ENCODE results near the gene CCDC197.

DNA sequence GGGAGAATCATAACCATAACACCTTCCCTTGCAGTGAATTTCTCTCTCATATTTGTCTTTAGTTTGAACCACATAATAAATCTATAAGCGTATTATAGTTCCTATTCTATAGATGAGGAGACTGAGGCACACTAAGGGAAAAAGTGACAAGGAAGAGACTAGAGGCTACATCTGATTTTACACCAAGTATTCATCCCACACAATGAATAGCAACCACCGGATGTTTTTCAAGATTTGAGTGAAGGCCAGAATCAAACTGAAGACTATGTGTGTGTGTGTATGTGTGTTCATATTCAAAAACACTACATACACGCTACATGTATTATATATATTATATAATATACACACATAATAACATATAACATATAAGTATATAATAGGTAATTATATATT is 25.5 kb upstream of the CCDC197 start:
- TF ChIP-seq POLR2A (IDR thresholded peaks at IDR 0.05), result no peak
- TF ChIP-seq, protein P1, sequence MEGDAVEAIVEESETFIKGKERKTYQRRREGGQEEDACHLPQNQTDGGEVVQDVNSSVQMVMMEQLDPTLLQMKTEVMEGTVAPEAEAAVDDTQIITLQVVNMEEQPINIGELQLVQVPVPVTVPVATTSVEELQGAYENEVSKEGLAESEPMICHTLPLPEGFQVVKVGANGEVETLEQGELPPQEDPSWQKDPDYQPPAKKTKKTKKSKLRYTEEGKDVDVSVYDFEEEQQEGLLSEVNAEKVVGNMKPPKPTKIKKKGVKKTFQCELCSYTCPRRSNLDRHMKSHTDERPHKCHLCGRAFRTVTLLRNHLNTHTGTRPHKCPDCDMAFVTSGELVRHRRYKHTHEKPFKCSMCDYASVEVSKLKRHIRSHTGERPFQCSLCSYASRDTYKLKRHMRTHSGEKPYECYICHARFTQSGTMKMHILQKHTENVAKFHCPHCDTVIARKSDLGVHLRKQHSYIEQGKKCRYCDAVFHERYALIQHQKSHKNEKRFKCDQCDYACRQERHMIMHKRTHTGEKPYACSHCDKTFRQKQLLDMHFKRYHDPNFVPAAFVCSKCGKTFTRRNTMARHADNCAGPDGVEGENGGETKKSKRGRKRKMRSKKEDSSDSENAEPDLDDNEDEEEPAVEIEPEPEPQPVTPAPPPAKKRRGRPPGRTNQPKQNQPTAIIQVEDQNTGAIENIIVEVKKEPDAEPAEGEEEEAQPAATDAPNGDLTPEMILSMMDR (IDR thresholded peaks at IDR 0.05), result no peak

All from prostate gland (tissue), 2 donors.